Panc1 (cell line): Measurements from ENCODE around the gene HIPK2. TPM values are rescaled to one million over a fixed set of nuclear protein-coding genes. Genes with fewer than 3 reads are reported as not detected.

Experiments used
- ATAC-seq: fragments of 200-7000 bp; cut with Tn5 transposase; 2 replicates; pipeline ENCODE4 v1.9.1; 2020; ENCODE audit warnings: mild to moderate bottlenecking, moderate library complexity
- Bru-seq: library from RNA; stranded (reverse); fragments of 400-500 nt; gene quantifications from one replicate; lab custom pipeline; 2021; lab: Mats Ljungman, UMichigan
- BruChase-seq, 2 experiments: library from RNA; stranded (reverse); fragments of 400-500 nt; gene quantifications; one replicate each; lab custom pipeline; 2021; lab: Mats Ljungman, UMichigan
- BruUV-seq: library from RNA; stranded (reverse); fragments of 400-500 nt; replicated peaks from 2 replicates; lab custom pipeline; 2021; lab: Mats Ljungman, UMichigan
- CTCF ChIA-PET: fragments of 300-600 bp; sonication (Branson Sonifier 250); formaldehyde crosslinking; loops from one replicate; lab custom pipeline; 2022; ENCODE audit warnings: antibody characterized with exemption; lab: Charles Lee
- POLR2A ChIA-PET: fragments of 300-600 bp; sonication (Branson Sonifier 250); formaldehyde crosslinking; loops from one replicate; lab custom pipeline; 2022; ENCODE audit warnings: antibody characterized with exemption; lab: Charles Lee
- DNase-seq: peaks from one replicate; pipeline ENCODE4 v3.0.0-alpha.2; 2010; ENCODE audit warnings: low read depth, low spot score
- H3K27ac ChIP-seq: 2 replicates; pipeline ENCODE4 v1.5.1; 2011; ENCODE audit warnings: mild to moderate bottlenecking, low read length, inconsistent platforms
- H3K27me3 ChIP-seq: fragments of 200-500 bp; sonication (Bioruptor generic); 2 replicates; pipeline ENCODE4 v1.6.0; 2014; ENCODE audit warnings: low read length, inconsistent platforms; ENCODE audit not compliant: control insufficient read depth, insufficient read depth
- H3K36me3 ChIP-seq: fragments of 200-500 bp; sonication (Bioruptor generic); 2 replicates; pipeline ENCODE4 v1.5.1; 2014; ENCODE audit warnings: inconsistent platforms, mild to moderate bottlenecking, low read length, moderate library complexity; ENCODE audit not compliant: control insufficient read depth, insufficient read depth
- H3K4me1 ChIP-seq: 2 replicates; pipeline ENCODE4 v1.5.1; 2011; ENCODE audit warnings: inconsistent platforms, mild to moderate bottlenecking, low read length, moderate library complexity; ENCODE audit not compliant: control insufficient read depth, insufficient read depth
- H3K4me3 ChIP-seq, 2 experiments: 2 replicates each; pipeline ENCODE4 v1.5.1; 2011 to 2012; ENCODE audit warnings: low read depth in 2 of 2, low read length in 2 of 2, mild to moderate bottlenecking in 2 of 2, inconsistent platforms in 1 of 2, moderate library complexity in 1 of 2
- H3K9me3 ChIP-seq: fragments of 200-500 bp; sonication (Bioruptor generic); 2 replicates; pipeline ENCODE4 v1.5.1; 2014; ENCODE audit warnings: low read depth, mild to moderate bottlenecking, inconsistent platforms, low read length, moderate library complexity; ENCODE audit not compliant: control insufficient read depth, insufficient read depth
- CTCF ChIP-seq: fragments of 450-650 bp; IDR thresholded peaks from 2 replicates; pipeline ENCODE4 v1.5.1; 2017; ENCODE audit warnings: mild to moderate bottlenecking
- POLR2AphosphoS5 ChIP-seq: IDR thresholded peaks from 2 replicates; pipeline ENCODE4 v1.6.1; 2012; ENCODE audit warnings: mild to moderate bottlenecking, low read depth, low read length, moderate library complexity
- REST ChIP-seq, 2 experiments: IDR thresholded peaks; 2 replicates each; pipeline ENCODE4 v1.6.1; 2011 to 2012; ENCODE audit warnings: low read depth in 2 of 2, control low read depth in 1 of 2, low read length in 1 of 2, mild to moderate bottlenecking in 1 of 2, moderate library complexity in 1 of 2; ENCODE audit not compliant: insufficient read depth in 1 of 2
- SIN3A ChIP-seq: IDR thresholded peaks from 2 replicates; pipeline ENCODE4 v1.6.1; 2012; ENCODE audit warnings: low read depth, mild to moderate bottlenecking, low read length, moderate library complexity, borderline replicate concordance; ENCODE audit not compliant: insufficient read depth
- TCF7L2 ChIP-seq: IDR thresholded peaks from 2 replicates; pipeline ENCODE4 v1.6.1; 2011; ENCODE audit warnings: mild to moderate bottlenecking, low read depth, low read length, inconsistent platforms
- in situ Hi-C: cut with HindIII; loops from 2 replicates; pipeline ENCODE4 v1.10.0; 2016; ENCODE audit warnings: low sequenced_read_pairs, low pct_unique_long_range_greater_than_20kb
- intact Hi-C: fragments of 100-400 bp; cut with micrococcal nuclease; formaldehyde crosslinking; loops from one replicate; pipeline ENCODE4 v1.10.0; 2022; ENCODE audit not compliant: unreplicated experiment
- long read RNA-seq: library from polyadenylated mRNA; unstranded; transcript quantifications from one replicate; pipeline ENCODE4 v2.0.0, GENCODE V29; 2021; ENCODE audit not compliant: unreplicated experiment
- polyA plus RNA-seq: library from polyadenylated mRNA; unstranded; fragments of >200 nt; gene quantifications from one replicate; pipeline ENCODE4 v1.2.1, GENCODE V29; 2012; ENCODE audit warnings: missing spikeins; ENCODE audit not compliant: insufficient read length
- total RNA-seq: library from RNA; stranded (reverse); gene quantifications from one replicate; pipeline ENCODE4 v1.2.1, GENCODE V29; 2021; ENCODE audit not compliant: unreplicated experiment

HIPK2 gene
- total RNA-seq = 34.1 TPM
- 13.8 TPM for polyA plus RNA-seq
- Bru-seq, nascent RNA = percentile 74 among the genes with signal in this experiment
- percentile 70 among the genes with signal in this experiment for BruChase-seq, experiment 1, labeled RNA remaining after a 2-hour chase
- percentile 81 among the genes with signal in this experiment for BruChase-seq, experiment 2, labeled RNA remaining after a 6-hour chase
- long read RNA-seq, partial matches to known transcripts = 1 of 45 reads
- long read RNA-seq, other reads (novel, unspliced or antisense) = 44 of 45 reads

- BruUV-seq = no TSS peak
- peak within 1 kb of the TSS; percentile 95 for H3K27ac ChIP-seq
- in situ Hi-C loops (no loop called here), intact Hi-C loops (no loop called here)
- POLR2A ChIA-PET = interaction anchor here (0.7 kb wide), 1 partner anchor 239 kb away, joined by 4 read pairs; no protein-coding TSS in a partner anchor
- H3K36me3 ChIP-seq = no peaks in the 10 kb centered on the region; the same call in 1 of the 2 replicates
- no peaks in the 10 kb centered on the region; the same call in none of the 2 replicates for H3K27me3 ChIP-seq
- CTCF ChIA-PET = interaction anchor here (0.6 kb wide), 1 partner anchor 218 kb away, joined by 3 read pairs; no protein-coding TSS in a partner anchor
- peaks cover 17% of the 10 kb centered on the region for H3K4me1 ChIP-seq
- ATAC-seq (peak; percentile 83), DNase-seq (no peak)
- H3K9me3 ChIP-seq = no peaks in the 10 kb centered on the region
- H3K4me3 ChIP-seq = peak within 1 kb of the TSS; percentile 93 to 95
- TF ChIP-seq POLR2AphosphoS5 = no peak
- no peak for TF ChIP-seq TCF7L2
- no peak for TF ChIP-seq CTCF
- no peak for TF ChIP-seq SIN3A
- no peak for TF ChIP-seq REST (IDR thresholded peaks at IDR 0.05; ENCODE audit: insufficient read depth in 1 of 2, low read depth in 2 of 2, low read length in 1 of 2)
Measured at GRCh38 chr7:139777948-139778841, at the start of gene HIPK2. HIPK2 (minus strand) TSS chr7:139777998; CDS start chr7:139777623, 375 bp downstream.

GRCh38 chr7:139827042-139827441 lies 49.2 kb upstream of the HIPK2 start:
- no peak for DNase-seq
- no TSS peak for BruUV-seq
- ChIA-PET POLR2A (no interaction called here), CTCF (interaction anchor here (1.0 kb wide), 1 partner anchor 181 kb away, joined by 3 read pairs; no protein-coding TSS in a partner anchor)
- Histone ChIP-seq H3K4me3 (no peak overlapping the region), H3K4me1 (no peaks in the 10 kb centered on the region), H3K27ac (no peak overlapping the region), H3K27me3 (0 out of 2 replicates have a peak, but pooled peaks cover 2% of the 10 kb centered on the region), H3K36me3 (no peaks in the 10 kb centered on the region), H3K9me3 (no peaks in the 10 kb centered on the region)
- no peak for ATAC-seq
- TF ChIP-seq POLR2AphosphoS5 = no peak
- TF ChIP-seq CTCF = peak; percentile 39; the same call in 1 of the 2 replicates
- in situ Hi-C loops (no loop called here), intact Hi-C loops (no loop called here)
